ENCODE data around the gene ARF1.
A peak's percentile ranks its signal among the peaks of the same experiment; 100 is the strongest.

The ARF1 gene
- total RNA-seq = 295 reads per million, percentile 95 among the genes with 10 or more reads in this experiment

DNA sequence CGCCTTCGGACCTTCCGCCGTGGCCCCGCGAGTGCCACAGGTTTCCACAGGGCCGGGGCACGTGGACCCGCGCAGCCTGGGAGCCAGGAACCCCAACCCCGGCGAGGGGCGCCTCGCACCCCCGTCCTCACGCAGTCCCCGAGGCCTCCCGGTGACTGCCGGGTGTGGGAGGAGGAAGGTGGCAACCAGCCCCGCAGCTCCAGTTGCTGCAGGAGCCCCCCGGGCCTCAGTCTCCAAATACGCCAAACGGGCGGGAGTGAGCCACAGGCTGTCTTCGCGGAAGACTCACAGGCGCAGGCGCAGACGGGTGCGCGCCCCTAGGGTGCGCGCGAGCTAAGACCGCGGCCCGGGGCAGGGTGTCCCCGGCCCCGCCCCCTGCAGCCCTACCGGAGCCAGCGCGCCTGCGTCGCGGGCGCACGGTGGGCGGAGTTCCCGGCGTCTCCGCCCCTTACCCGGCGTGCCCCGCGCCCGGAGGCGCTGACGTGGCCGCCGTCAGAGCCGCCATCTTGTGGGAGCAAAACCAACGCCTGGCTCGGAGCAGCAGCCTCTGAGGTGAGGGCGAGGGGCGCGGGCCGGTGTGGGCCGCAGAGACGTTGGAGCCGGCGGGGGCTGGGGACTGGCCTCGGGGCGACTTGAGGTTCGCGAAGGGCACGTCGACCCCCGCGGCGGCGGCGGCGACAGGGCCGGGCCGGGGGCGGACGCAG is at the start of gene ARF1:
Gene ARF1, plus strand, starts transcription at position 495 of the 704 bp plus-strand sequence. CDS start 14,407 bp downstream, outside the sequence.
- peak; percentile 88 for DNase-seq

- no peak for DNase-seq
Observed at GRCh38 chr1:228033376-228033775, 49.1 kb upstream of the ARF1 start.

- DNase-seq = no peak
Observed at GRCh38 chr1:228034954-228035837, 47.3 kb upstream of the ARF1 start.

GRCh38 chr1:228035844-228036243 is 46.7 kb upstream of the ARF1 start:
- no peak for DNase-seq

GRCh38 chr1:228036701-228037231 is 45.7 kb upstream of the ARF1 start:
- no peak for DNase-seq

GRCh38 chr1:228037401-228038386 is 44.8 kb upstream of the ARF1 start:
- DNase-seq = no peak

DNA sequence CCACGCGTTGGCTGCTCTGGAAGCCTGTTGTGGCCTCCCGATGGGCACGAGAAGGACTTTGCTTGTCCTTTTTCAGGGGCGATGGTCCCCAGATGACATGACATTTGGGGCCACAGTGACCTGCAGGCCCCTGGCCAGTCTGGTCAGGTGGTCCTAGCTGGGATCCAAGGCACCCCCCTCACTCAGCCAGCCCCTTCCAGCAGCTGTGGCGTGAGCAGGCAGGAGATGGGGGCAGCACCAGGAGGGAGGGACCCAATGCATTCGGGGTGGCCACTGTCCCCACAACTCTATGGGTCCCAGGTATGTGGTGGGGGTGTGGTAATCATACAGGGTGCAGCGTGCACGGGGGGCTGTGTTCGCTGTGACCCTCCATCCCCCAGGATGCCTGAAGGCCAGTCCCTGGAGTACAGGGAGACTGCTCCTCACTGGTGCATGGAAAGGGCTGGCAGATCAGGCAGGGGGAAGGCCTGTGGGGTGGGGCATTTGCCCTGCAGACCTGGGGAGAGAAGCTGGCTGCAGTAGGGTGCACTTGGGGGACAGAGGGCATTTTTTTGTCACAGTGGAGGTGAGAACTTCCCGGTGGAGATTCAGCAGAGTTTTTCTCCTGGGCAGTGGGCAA is 44.0 kb upstream of the ARF1 start:
- DNase-seq = no peak

GRCh38 chr1:228039006-228039903 is 43.3 kb upstream of the ARF1 start:
- no peak for DNase-seq

DNA sequence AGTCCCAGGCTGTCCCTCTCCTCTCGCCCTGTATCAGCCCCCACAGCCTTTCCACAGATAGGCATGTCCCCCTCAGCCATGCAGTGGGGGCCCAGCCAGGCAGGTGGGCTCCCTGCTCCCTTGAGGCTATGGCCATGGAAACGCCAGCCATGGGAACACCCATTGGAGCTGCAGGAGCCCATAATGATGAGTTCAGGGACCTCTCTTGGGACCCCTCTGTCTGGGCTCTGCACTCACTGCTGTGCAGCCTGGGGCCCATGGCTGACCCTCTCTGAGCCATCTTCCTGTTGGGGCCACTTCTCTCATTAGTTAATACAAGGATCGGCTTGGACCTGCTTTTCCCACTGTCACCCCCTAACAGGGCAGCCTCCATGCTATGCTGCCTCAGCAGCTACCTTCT is 42.5 kb upstream of the ARF1 start:
- DNase-seq = no peak

- no peak for DNase-seq
Observed at GRCh38 chr1:228041316-228041715, 41.2 kb upstream of the ARF1 start.

GRCh38 chr1:228042508-228042907 is 40.0 kb upstream of the ARF1 start:
- DNase-seq = no peak

GRCh38 chr1:228043281-228043848 is 39.1 kb upstream of the ARF1 start:
- no peak for DNase-seq

- DNase-seq = no peak
Observed at GRCh38 chr1:228044961-228045360, 37.5 kb upstream of the ARF1 start.

GRCh38 chr1:228045405-228045804 is 37.1 kb upstream of the ARF1 start:
- DNase-seq = no peak

DNA sequence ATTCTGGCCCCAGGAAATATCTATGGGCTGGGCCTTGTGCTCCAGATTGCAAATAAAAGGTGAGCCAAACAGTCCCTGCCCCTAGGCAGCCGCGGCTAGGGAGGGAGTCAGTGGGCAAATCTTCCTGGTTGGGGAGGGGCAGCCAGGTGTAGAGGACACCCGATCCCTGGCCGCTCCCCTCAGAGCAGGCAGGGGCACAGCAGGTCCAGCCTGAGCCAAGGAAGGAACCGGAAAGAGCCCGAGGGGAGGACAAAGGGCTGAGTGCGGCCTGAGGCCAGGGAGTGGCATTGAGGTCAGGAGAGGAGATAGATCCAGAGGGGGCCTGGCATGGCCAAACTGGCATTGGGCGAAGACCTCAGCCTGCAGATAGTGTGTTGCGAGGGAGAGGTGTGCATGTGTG is 36.6 kb upstream of the ARF1 start:
- no peak for DNase-seq

- DNase-seq = no peak
Observed at GRCh38 chr1:228046421-228047182, 35.9 kb upstream of the ARF1 start.

- no peak for DNase-seq
Observed at GRCh38 chr1:228047183-228047466, 35.4 kb upstream of the ARF1 start.

DNA sequence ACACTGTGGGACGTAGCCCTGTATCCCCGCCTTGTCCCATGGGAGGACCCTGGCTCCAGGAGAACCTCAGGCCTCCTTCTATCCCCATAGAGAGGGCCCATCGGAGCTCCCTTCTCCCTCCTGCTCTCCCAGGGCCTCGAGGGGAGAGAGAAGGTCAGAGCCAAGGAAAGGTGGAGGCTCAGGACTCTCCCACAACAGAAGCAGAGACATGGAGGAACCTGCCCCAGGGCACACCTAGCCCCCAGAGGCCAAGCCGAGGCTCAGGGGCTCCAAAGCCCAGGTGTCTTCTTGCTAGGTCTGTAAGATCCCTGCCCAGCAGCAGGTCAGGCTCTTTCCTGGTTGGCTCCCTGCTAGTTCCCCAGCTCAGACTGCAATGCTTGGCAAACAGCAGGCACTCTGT is 34.4 kb upstream of the ARF1 start:
- DNase-seq = no peak

- no peak for DNase-seq
Observed at GRCh38 chr1:228048659-228049298, 33.7 kb upstream of the ARF1 start.

Data from effector CD4-positive, alpha-beta T cell (primary cell).